ENCODE measurements around the gene GPR132.
A peak's percentile ranks its signal among the peaks of the same experiment; 100 is the strongest.

Gene GPR132

GRCh38 chr14:105014032-105014431, 51.2 kb downstream of the GPR132 start:
- Histone ChIP-seq H3K4me2 (ENCODE audit: low read length) (peak overlapping the region; percentile 95), H4K20me1 (ENCODE audit: insufficient read depth, low read length) (no peaks in the 10 kb centered on the region), H3K9me3 (ENCODE audit: low read length) (no peaks in the 10 kb centered on the region), H3F3A (ENCODE audit: insufficient read depth, low read length) (no peaks in the 10 kb centered on the region), H3K9me2 (ENCODE audit: low read depth, low read length) (no peaks in the 10 kb centered on the region), H3K4me1 (ENCODE audit: insufficient read depth, low read length, severe bottlenecking) (peaks cover 68% of the 10 kb centered on the region), H3K27me3 (ENCODE audit: insufficient read depth, low read length) (no peaks in the 10 kb centered on the region), H3K9ac (ENCODE audit: low read length) (peak overlapping the region; percentile 20; the same call in 1 of the 2 replicates), H3K36me3 (ENCODE audit: insufficient read depth, low read length) (peaks cover 63% of the 10 kb centered on the region), H2AFZ (ENCODE audit: low read length) (no peak overlapping the region), H3K79me2 (ENCODE audit: insufficient read depth, low read length) (peaks cover 99% of the 10 kb centered on the region), H3K27ac (ENCODE audit: low read depth, low read length, poor library complexity, severe bottlenecking) (peak overlapping the region; percentile 79), H3K4me3 (ENCODE audit: low read depth, low read length, poor library complexity, severe bottlenecking) (peak overlapping the region; percentile 99)
- no peak for TF ChIP-seq EZH2 (IDR thresholded peaks at IDR 0.05; ENCODE audit: borderline replicate concordance, low read length)
- TF ChIP-seq CTCF (IDR thresholded peaks at IDR 0.05; ENCODE audit: low read length): no peak

DNA sequence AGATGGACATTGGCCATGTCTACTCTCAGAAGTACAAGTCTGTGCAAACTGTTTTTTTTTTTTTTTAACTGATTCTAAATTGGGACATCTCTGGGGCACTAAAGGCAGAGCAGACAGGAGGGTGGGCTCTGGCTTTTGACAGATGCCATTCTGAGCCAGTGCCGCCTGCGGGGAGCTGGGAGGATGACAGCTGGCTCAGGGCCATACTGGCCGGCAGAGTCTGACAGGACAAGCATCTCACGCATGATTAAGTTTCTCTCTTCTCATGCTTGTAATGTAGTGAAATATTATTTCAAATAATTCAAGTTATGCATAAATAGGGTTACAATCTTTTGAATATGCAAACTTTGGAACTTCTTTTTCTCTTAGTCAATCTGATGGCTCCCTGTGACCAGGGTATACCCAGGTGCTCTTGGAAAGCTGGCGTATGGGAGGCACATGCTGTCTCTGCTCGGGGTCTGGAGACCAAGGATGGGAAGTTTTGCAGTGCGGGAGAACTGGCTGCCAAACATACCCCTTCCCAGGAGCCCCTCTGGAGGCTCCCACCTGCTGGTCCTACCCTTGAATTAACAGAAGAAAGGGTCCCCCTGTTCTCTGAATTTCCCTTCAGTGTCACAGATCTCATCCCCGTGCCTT, 52.0 kb downstream of the GPR132 start:
- H3F3A ChIP-seq (ENCODE audit: insufficient read depth, low read length): no peaks in the 10 kb centered on the region
- H3K27me3 ChIP-seq (ENCODE audit: insufficient read depth, low read length): no peaks in the 10 kb centered on the region
- no peaks in the 10 kb centered on the region for H3K9me2 ChIP-seq (ENCODE audit: low read depth, low read length)
- peak overlapping the region; percentile 20; the same call in 1 of the 2 replicates for H3K9ac ChIP-seq (ENCODE audit: low read length)
- peak overlapping the region; percentile 99 for H3K4me3 ChIP-seq (ENCODE audit: low read depth, low read length, poor library complexity, severe bottlenecking)
- no peaks in the 10 kb centered on the region for H3K9me3 ChIP-seq (ENCODE audit: low read length)
- no peak overlapping the region for H2AFZ ChIP-seq (ENCODE audit: low read length)
- peaks cover 61% of the 10 kb centered on the region for H3K4me1 ChIP-seq (ENCODE audit: insufficient read depth, low read length, severe bottlenecking)
- H4K20me1 ChIP-seq (ENCODE audit: insufficient read depth, low read length): no peaks in the 10 kb centered on the region
- TF ChIP-seq EZH2 (IDR thresholded peaks at IDR 0.05; ENCODE audit: borderline replicate concordance, low read length) (no peak), CTCF (IDR thresholded peaks at IDR 0.05; ENCODE audit: low read length) (peak; percentile 35; the same call in 1 of the 2 replicates)
- H3K4me2 ChIP-seq (ENCODE audit: low read length): peak overlapping the region; percentile 95
- peaks cover 62% of the 10 kb centered on the region for H3K36me3 ChIP-seq (ENCODE audit: insufficient read depth, low read length)
- peaks cover 92% of the 10 kb centered on the region for H3K79me2 ChIP-seq (ENCODE audit: insufficient read depth, low read length)
- peak overlapping the region; percentile 79 for H3K27ac ChIP-seq (ENCODE audit: low read depth, low read length, poor library complexity, severe bottlenecking)

DNA sequence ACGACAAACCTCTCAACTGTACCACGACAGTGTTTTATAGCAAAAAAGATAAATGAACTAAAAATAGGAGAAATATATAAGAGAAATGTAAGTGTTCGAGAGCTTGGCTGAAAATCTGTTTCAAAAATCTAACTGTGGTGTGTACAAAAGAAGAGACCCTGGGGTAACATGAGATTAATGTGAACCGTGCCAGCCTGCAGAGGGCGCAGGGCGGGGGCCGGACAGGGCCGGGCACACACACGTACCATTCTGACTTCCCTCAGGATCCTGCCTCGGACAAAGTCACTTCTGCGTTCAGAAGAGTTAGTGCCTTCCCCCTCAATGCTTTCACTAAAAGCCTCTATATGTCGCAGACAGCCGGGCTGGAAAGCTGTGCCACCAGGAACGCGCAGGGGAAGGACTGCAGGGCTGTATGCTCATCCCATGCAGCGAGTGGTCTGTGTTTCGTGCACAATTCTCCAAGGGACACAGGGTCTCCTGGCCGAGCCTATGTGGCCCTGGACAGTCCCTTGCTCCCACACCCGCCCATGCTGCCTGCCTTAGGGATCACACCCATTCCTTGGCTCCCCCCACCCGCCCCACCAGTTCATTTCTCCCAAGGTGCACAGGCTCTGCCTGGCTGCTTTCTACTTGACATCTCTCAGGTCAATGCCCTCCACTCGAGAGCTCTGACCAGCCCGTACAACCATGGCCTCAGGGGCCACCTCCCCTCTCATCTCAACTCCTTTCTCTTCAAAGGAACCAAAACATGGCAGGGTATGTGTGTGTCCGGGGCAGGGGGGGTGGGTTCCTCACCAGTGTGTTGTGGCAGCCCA, 52.9 kb downstream of the GPR132 start:
- H3K27ac ChIP-seq (ENCODE audit: low read depth, low read length, poor library complexity, severe bottlenecking): peak overlapping the region; percentile 65
- H3F3A ChIP-seq (ENCODE audit: insufficient read depth, low read length): no peaks in the 10 kb centered on the region
- peak overlapping the region; percentile 95; the same call in 1 of the 2 replicates for H3K4me2 ChIP-seq (ENCODE audit: low read length)
- H3K4me3 ChIP-seq (ENCODE audit: low read depth, low read length, poor library complexity, severe bottlenecking): no peak overlapping the region
- H3K79me2 ChIP-seq (ENCODE audit: insufficient read depth, low read length): peaks cover 83% of the 10 kb centered on the region
- H2AFZ ChIP-seq (ENCODE audit: low read length): no peak overlapping the region
- peaks cover 52% of the 10 kb centered on the region for H3K4me1 ChIP-seq (ENCODE audit: insufficient read depth, low read length, severe bottlenecking)
- H3K9ac ChIP-seq (ENCODE audit: low read length): no peak overlapping the region
- TF ChIP-seq EZH2 (IDR thresholded peaks at IDR 0.05; ENCODE audit: borderline replicate concordance, low read length) (no peak), CTCF (IDR thresholded peaks at IDR 0.05; ENCODE audit: low read length) (peak; percentile 91)
- no peaks in the 10 kb centered on the region for H3K9me3 ChIP-seq (ENCODE audit: low read length)
- H3K27me3 ChIP-seq (ENCODE audit: insufficient read depth, low read length): no peaks in the 10 kb centered on the region
- no peaks in the 10 kb centered on the region for H3K9me2 ChIP-seq (ENCODE audit: low read depth, low read length)
- peaks cover 65% of the 10 kb centered on the region for H3K36me3 ChIP-seq (ENCODE audit: insufficient read depth, low read length)
- H4K20me1 ChIP-seq (ENCODE audit: insufficient read depth, low read length): no peaks in the 10 kb centered on the region

All from OCI-LY1 (cell line).